Breast epithelium (tissue), 3 donors: ENCODE measurements around the gene GNAZ.

Experiments used
- POLR2A ChIP-seq: fragments of 450-650 bp; IDR thresholded peaks from one replicate; pipeline ENCODE4 v1.6.1; 2016; ENCODE audit warnings: antibody characterized with exemption, mild to moderate bottlenecking, moderate library complexity
- TF ChIP-seq, protein P1 (sequence below), 3 donors: fragments of 450-650 bp; IDR thresholded peaks; one replicate each; pipeline ENCODE4 v1.5.1; 2016 to 2017; ENCODE audit warnings: antibody characterized with exemption in 3 of 3, mild to moderate bottlenecking in 3 of 3, moderate library complexity in 3 of 3

GRCh38 chr22:23091760-23092159 is 21.4 kb downstream of the GNAZ start:
- TF ChIP-seq POLR2A, result no peak
- TF ChIP-seq, protein P1, sequence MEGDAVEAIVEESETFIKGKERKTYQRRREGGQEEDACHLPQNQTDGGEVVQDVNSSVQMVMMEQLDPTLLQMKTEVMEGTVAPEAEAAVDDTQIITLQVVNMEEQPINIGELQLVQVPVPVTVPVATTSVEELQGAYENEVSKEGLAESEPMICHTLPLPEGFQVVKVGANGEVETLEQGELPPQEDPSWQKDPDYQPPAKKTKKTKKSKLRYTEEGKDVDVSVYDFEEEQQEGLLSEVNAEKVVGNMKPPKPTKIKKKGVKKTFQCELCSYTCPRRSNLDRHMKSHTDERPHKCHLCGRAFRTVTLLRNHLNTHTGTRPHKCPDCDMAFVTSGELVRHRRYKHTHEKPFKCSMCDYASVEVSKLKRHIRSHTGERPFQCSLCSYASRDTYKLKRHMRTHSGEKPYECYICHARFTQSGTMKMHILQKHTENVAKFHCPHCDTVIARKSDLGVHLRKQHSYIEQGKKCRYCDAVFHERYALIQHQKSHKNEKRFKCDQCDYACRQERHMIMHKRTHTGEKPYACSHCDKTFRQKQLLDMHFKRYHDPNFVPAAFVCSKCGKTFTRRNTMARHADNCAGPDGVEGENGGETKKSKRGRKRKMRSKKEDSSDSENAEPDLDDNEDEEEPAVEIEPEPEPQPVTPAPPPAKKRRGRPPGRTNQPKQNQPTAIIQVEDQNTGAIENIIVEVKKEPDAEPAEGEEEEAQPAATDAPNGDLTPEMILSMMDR (IDR thresholded peaks at IDR 0.05), result no peak
